ENCODE measurements around the gene LAPTM4A. TPM values are rescaled to one million over a fixed set of nuclear protein-coding genes. Genes with fewer than 3 reads are reported as not detected.

LAPTM4A gene
- total and polyA plus RNA-seq, 2 donors, result 47.6 to 168 TPM

DNA sequence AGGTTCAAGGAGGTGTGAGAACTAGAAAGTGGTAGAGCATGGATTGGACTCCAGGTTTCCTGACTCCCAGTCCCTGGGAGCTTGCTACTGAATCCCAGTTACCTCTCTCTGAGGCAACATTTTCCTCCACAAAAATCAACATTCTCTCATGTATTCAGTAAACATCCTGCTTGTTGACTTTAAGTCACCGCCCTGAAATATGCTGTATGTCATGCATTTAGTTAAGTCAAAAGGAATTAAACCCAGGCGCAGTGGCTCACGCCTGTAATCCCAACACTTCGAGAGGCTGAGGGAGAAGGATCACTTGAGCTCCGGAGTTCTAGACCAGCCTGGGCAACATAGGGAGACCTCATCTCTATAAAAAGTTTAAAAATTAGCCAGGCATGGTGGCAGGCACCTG lies 42.7 kb downstream of the LAPTM4A start:
- Histone ChIP-seq H3K27ac (ENCODE audit: low read depth in 1 of 2, low read length in 1 of 2) (no peak overlapping the region), H3K27me3 (ENCODE audit: control insufficient read depth in 2 of 2, insufficient read depth in 1 of 2, low read length in 1 of 2) (peaks cover 31 to 52% of the 10 kb centered on the region in 2 donors), H3K9me3 (ENCODE audit: control insufficient read depth in 2 of 2, insufficient read depth in 1 of 2, low read length in 1 of 2) (peaks cover 0 to 2% of the 10 kb centered on the region in 2 donors), H3K36me3 (ENCODE audit: control insufficient read depth in 2 of 2, insufficient read depth in 2 of 2, low read length in 1 of 2) (no peaks in the 10 kb centered on the region), H3K4me3 (ENCODE audit: low read length in 2 of 2) (no peak overlapping the region), H3K4me1 (ENCODE audit: control insufficient read depth in 2 of 2, insufficient read depth in 2 of 2, low read length in 2 of 2) (peaks cover 4 to 10% of the 10 kb centered on the region in 2 donors)
- WGBS, result 97% methylated on average over 5 of the region's 5 CpGs
- DNase-seq (ENCODE audit: low read depth in 6 of 9, low spot score in 9 of 9), result no peak

DNA sequence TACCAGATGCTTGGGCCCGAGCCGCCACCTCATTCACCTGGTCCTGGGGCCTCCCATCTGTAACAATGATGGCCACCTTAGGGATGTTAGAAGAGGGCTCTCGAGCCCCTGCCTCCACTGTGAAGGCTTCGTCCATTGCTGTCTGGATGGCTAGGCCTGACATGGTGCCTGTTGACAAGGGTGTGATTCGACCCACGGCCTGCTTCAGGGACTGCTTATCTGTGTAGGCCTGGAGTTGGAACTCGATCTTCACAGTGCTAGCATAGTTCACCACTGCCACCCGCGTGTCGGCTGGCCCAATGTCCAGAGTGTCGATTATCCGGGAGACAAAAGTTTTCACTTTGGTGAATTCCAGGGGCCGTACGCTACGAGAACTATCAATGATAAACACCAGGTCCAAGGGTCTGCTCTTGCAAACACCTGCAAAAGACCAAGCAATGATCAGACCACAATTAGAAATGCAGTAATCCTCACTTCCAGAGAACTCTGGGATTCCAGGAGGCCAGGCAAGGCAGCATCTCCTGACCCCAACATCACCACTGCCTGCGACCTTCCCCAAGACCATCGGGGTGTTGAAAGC lies 45.4 kb downstream of the LAPTM4A start:
- Histone ChIP-seq H3K27me3 (ENCODE audit: control insufficient read depth in 2 of 2, insufficient read depth in 1 of 2, low read length in 1 of 2) (peaks cover 8 to 25% of the 10 kb centered on the region in 2 donors), H3K27ac (ENCODE audit: low read depth in 1 of 2, low read length in 1 of 2) (no peak overlapping the region), H3K36me3 (ENCODE audit: control insufficient read depth in 2 of 2, insufficient read depth in 2 of 2, low read length in 1 of 2) (no peaks in the 10 kb centered on the region), H3K4me1 (ENCODE audit: control insufficient read depth in 2 of 2, insufficient read depth in 2 of 2, low read length in 2 of 2) (no peaks in the 10 kb centered on the region), H3K4me3 (ENCODE audit: low read length in 2 of 2) (no peak overlapping the region), H3K9me3 (ENCODE audit: control insufficient read depth in 2 of 2, insufficient read depth in 1 of 2, low read length in 1 of 2) (no peaks in the 10 kb centered on the region)
- no peak for DNase-seq (ENCODE audit: low read depth in 6 of 9, low spot score in 9 of 9)
- 97% methylated on average over 17 of the region's 17 CpGs for WGBS

DNA sequence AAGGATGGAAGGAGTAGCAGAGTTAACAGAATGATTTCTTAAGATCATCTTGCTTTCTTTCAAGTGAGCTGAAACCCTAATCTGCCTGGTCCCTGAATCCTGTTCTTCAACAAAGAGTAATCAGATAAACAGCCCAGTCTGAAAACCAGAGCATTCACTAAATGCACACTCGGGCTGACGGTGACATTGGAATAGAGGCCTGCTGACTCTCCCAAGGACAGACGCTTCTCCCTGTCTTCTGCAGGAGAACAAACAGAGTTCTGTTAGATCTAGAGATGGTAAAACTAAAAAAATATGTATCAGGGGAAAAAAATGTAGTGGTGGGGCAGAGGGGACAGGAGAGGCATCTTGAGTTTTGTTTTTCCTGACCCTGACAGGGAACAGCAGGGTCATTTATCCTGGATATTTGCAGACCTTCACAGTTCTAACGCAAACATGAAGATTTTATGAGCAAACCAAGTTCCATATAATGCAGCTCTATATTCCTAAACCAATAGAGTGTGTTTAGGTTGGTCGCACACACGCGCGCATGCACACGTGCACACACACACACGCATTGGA lies 46.3 kb downstream of the LAPTM4A start:
- Histone ChIP-seq H3K27me3 (ENCODE audit: control insufficient read depth in 2 of 2, insufficient read depth in 1 of 2, low read length in 1 of 2) (peaks cover 2 to 17% of the 10 kb centered on the region in 2 donors), H3K4me3 (ENCODE audit: low read length in 2 of 2) (no peak overlapping the region), H3K27ac (ENCODE audit: low read depth in 1 of 2, low read length in 1 of 2) (no peak overlapping the region), H3K4me1 (ENCODE audit: control insufficient read depth in 2 of 2, insufficient read depth in 2 of 2, low read length in 2 of 2) (no peaks in the 10 kb centered on the region), H3K36me3 (ENCODE audit: control insufficient read depth in 2 of 2, insufficient read depth in 2 of 2, low read length in 1 of 2) (no peaks in the 10 kb centered on the region), H3K9me3 (ENCODE audit: control insufficient read depth in 2 of 2, insufficient read depth in 1 of 2, low read length in 1 of 2) (no peaks in the 10 kb centered on the region)
- WGBS, result 97% methylated on average over 10 of the region's 10 CpGs
- DNase-seq (ENCODE audit: low read depth in 6 of 9, low spot score in 9 of 9), result no peak

DNA sequence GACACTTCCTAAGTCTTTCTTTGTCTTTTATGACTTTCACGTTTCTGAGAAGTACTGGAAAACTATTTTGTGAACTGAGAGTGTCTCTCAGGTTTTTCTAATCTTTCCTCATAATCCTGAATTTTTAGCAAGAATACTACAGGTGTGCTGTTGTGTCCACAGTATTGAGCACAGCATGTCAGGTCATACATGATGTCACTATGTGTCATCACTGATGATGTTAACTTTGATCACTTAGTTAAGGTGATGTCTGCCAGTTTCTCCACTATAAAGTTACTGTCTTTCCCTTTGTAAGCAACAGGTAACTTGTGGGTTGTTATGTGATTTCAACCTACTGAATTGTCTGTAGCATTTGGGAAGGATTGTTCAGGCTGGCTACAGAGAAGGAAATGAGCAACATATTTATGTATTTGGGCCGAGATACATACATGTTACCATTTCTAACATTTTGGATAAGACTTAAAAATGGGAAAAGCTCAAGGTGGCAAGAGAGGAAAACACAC lies 50.0 kb downstream of the LAPTM4A start:
- Histone ChIP-seq H3K4me3 (ENCODE audit: low read length in 2 of 2) (no peak overlapping the region), H3K36me3 (ENCODE audit: control insufficient read depth in 2 of 2, insufficient read depth in 2 of 2, low read length in 1 of 2) (no peaks in the 10 kb centered on the region), H3K27me3 (ENCODE audit: control insufficient read depth in 2 of 2, insufficient read depth in 1 of 2, low read length in 1 of 2) (peaks cover 0 to 8% of the 10 kb centered on the region in 2 donors), H3K27ac (ENCODE audit: low read depth in 1 of 2, low read length in 1 of 2) (no peak overlapping the region), H3K4me1 (ENCODE audit: control insufficient read depth in 2 of 2, insufficient read depth in 2 of 2, low read length in 2 of 2) (no peaks in the 10 kb centered on the region), H3K9me3 (ENCODE audit: control insufficient read depth in 2 of 2, insufficient read depth in 1 of 2, low read length in 1 of 2) (no peaks in the 10 kb centered on the region)
- 94% methylated on average over 2 of the region's 2 CpGs for WGBS
- no peak for DNase-seq (ENCODE audit: low read depth in 6 of 9, low spot score in 9 of 9)

DNA sequence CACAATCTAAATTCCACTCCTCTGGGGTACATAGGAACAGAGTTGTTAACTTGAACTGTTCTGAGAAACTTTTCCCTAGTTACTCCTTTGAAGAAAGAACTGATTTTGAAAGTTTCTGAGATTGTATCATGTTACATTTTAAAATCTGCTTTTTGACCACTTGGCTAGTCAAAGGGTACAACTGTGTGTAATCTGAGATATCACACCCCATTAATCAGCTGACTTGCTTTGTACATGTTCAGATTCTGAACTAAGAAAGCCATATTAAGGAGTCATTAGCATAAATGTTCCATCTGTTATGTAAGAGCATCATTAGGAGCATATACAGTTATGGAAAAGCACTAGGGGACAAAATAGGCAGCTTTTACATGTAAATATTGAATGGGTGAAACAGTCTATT lies 57.7 kb downstream of the LAPTM4A start:
- peaks cover 4 to 16% of the 10 kb centered on the region in 2 donors for H3K27me3 ChIP-seq (ENCODE audit: control insufficient read depth in 2 of 2, insufficient read depth in 1 of 2, low read length in 1 of 2)
- DNase-seq (ENCODE audit: low read depth in 6 of 9, low spot score in 9 of 9), result no peak
- H3K4me1 ChIP-seq (ENCODE audit: control insufficient read depth in 2 of 2, insufficient read depth in 2 of 2, low read length in 2 of 2), result peaks cover 9% of the 10 kb centered on the region in 2 donors
- H3K9me3 ChIP-seq (ENCODE audit: control insufficient read depth in 2 of 2, insufficient read depth in 1 of 2, low read length in 1 of 2), result no peaks in the 10 kb centered on the region
- H3K36me3 ChIP-seq (ENCODE audit: control insufficient read depth in 2 of 2, insufficient read depth in 2 of 2, low read length in 1 of 2), result no peaks in the 10 kb centered on the region
- no peak overlapping the region for H3K4me3 ChIP-seq (ENCODE audit: low read length in 2 of 2)
- no peak overlapping the region for H3K27ac ChIP-seq (ENCODE audit: low read depth in 1 of 2, low read length in 1 of 2)

DNA sequence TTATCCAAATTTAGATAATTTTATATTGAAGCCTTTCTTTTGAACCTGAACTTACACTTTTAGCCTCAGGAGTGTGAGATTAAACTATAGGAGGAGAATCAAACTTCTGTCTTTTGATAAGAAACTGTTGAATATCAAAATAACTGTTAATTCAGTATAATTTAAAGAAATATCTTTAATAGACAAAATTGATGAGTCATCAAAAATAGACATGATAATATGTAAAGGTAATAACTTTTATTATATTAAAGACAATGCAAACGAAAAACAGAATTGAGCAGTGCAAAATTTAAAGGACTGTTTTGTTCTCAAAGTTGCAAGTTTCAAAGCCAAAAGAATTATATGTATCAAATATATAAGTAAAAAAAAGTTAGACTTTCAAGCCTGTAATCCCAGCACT lies 59.5 kb downstream of the LAPTM4A start:
- Histone ChIP-seq H3K4me1 (ENCODE audit: control insufficient read depth in 2 of 2, insufficient read depth in 2 of 2, low read length in 2 of 2) (peaks cover 9% of the 10 kb centered on the region in 2 donors), H3K36me3 (ENCODE audit: control insufficient read depth in 2 of 2, insufficient read depth in 2 of 2, low read length in 1 of 2) (no peaks in the 10 kb centered on the region), H3K9me3 (ENCODE audit: control insufficient read depth in 2 of 2, insufficient read depth in 1 of 2, low read length in 1 of 2) (no peaks in the 10 kb centered on the region), H3K27me3 (ENCODE audit: control insufficient read depth in 2 of 2, insufficient read depth in 1 of 2, low read length in 1 of 2) (peaks cover 4 to 14% of the 10 kb centered on the region in 2 donors), H3K4me3 (ENCODE audit: low read length in 2 of 2) (no peak overlapping the region), H3K27ac (ENCODE audit: low read depth in 1 of 2, low read length in 1 of 2) (no peak overlapping the region)
- no peak for DNase-seq (ENCODE audit: low read depth in 6 of 9, low spot score in 9 of 9)
- 98% methylated on average over 1 of the region's 1 CpG for WGBS

DNA sequence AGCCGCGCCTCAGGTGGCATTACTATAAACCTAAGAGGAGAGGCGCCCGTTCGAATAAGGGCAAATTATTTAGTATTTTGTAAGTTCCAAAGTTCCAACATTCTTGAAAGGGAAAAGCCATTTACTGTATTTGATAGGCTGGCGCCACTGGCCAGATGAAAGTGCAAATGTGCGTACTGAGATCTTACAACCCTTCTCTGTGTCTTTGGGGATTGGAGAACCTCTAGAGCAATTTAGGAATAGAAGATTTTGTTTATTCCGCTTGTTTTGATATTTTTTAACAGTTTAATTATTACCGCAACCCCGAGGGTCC lies 61.1 kb downstream of the LAPTM4A start:
- no peak for DNase-seq (ENCODE audit: low read depth in 6 of 9, low spot score in 9 of 9)
- Histone ChIP-seq H3K27me3 (ENCODE audit: control insufficient read depth in 2 of 2, insufficient read depth in 1 of 2, low read length in 1 of 2) (peaks cover 4 to 14% of the 10 kb centered on the region in 2 donors), H3K4me3 (ENCODE audit: low read length in 2 of 2) (peak overlapping the region; percentile 77 to 88), H3K4me1 (ENCODE audit: control insufficient read depth in 2 of 2, insufficient read depth in 2 of 2, low read length in 2 of 2) (peaks cover 9% of the 10 kb centered on the region in 2 donors), H3K27ac (ENCODE audit: low read depth in 1 of 2, low read length in 1 of 2) (no peak overlapping the region), H3K36me3 (ENCODE audit: control insufficient read depth in 2 of 2, insufficient read depth in 2 of 2, low read length in 1 of 2) (no peaks in the 10 kb centered on the region), H3K9me3 (ENCODE audit: control insufficient read depth in 2 of 2, insufficient read depth in 1 of 2, low read length in 1 of 2) (no peaks in the 10 kb centered on the region)
- 32% methylated on average over 10 of the region's 10 CpGs for WGBS

DNA sequence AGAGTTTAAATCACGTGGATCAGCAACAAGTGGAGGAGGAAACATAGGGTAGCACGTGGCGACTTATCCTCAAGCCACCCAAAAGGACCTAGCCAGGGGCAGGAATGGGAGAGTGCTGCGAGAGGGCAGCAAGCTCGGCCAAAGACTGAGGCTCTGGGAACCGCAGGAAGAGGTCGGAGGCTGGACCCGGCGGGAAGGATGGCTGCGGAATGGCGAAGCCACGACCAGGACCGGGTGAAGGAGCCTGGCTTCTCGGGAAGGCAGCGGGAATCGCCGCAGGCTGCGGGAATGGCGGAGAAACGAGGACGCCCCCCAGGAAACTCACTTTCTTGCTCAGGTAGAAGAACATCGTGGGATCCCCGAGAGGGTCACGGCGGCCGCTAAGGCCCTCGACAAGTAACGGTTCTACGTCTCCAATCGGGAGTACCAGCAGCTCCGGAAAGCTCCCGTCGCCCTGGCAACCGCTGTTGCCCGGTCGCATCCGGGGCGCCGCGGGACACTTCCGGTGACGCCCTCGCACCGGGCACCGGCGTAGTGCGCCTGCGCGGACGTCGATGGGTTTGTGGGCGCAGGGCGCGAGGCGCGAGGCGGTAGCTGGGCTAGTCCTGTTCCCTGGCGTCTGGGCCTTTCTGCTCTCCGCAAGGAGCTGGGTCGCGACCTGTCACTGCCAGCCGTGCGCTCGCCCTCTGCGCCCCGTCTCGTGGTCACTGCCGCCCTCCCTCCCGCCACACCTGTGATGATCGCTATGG lies 61.6 kb downstream of the LAPTM4A start, which contains the start of gene WDR35:
Gene WDR35 (minus strand): TSS at position 439 of the 749 bp plus-strand sequence. CDS start 90 bp downstream, at position 349.
- H3K27ac ChIP-seq (ENCODE audit: low read depth in 1 of 2, low read length in 1 of 2), result no peak within 1 kb of the TSS
- WGBS, result 1% methylated on average over 70 of the region's 70 CpGs

DNA sequence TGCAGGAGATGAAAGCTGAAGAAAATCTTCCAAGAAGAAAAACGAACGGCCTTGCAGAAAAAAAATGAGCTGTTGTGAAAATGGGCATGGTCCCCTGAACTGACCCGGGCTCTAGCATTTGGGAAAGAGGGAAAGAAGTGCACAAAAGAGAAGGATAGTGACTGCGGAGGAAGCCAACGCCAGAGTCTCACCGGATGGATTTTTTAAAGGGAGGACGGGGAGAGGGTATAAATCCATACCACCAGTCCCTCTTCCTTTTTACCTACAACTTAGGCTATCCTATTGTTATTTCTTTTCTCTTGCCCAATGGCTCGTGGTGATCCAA lies 62.1 kb downstream of the LAPTM4A start:
- H3K4me3 ChIP-seq (ENCODE audit: low read length in 2 of 2), result peak overlapping the region; percentile 77 to 88
- H3K9me3 ChIP-seq (ENCODE audit: control insufficient read depth in 2 of 2, insufficient read depth in 1 of 2, low read length in 1 of 2), result no peaks in the 10 kb centered on the region
- peaks cover 4 to 14% of the 10 kb centered on the region in 2 donors for H3K27me3 ChIP-seq (ENCODE audit: control insufficient read depth in 2 of 2, insufficient read depth in 1 of 2, low read length in 1 of 2)
- no peak for DNase-seq (ENCODE audit: low read depth in 6 of 9, low spot score in 9 of 9)
- 15% methylated on average over 8 of the region's 8 CpGs for WGBS
- H3K4me1 ChIP-seq (ENCODE audit: control insufficient read depth in 2 of 2, insufficient read depth in 2 of 2, low read length in 2 of 2), result peaks cover 9% of the 10 kb centered on the region in 2 donors
- H3K36me3 ChIP-seq (ENCODE audit: control insufficient read depth in 2 of 2, insufficient read depth in 2 of 2, low read length in 1 of 2), result no peaks in the 10 kb centered on the region
- H3K27ac ChIP-seq (ENCODE audit: low read depth in 1 of 2, low read length in 1 of 2), result no peak overlapping the region

More for the DNA sequence above, 61.6 kb downstream of the LAPTM4A start, which contains the start of gene WDR35:
- no peaks in the 10 kb centered on the region for H3K9me3 ChIP-seq (ENCODE audit: control insufficient read depth in 2 of 2, insufficient read depth in 1 of 2, low read length in 1 of 2)
- H3K27me3 ChIP-seq (ENCODE audit: control insufficient read depth in 2 of 2, insufficient read depth in 1 of 2, low read length in 1 of 2), result peaks cover 4 to 14% of the 10 kb centered on the region in 2 donors
- peak within 1 kb of the TSS; percentile 77 to 88 for H3K4me3 ChIP-seq (ENCODE audit: low read length in 2 of 2)
- DNase-seq (ENCODE audit: low read depth in 6 of 9, low spot score in 9 of 9), result peak; percentile 60 to 92 (median 80)
- no peaks in the 10 kb centered on the region for H3K36me3 ChIP-seq (ENCODE audit: control insufficient read depth in 2 of 2, insufficient read depth in 2 of 2, low read length in 1 of 2)
- H3K4me1 ChIP-seq (ENCODE audit: control insufficient read depth in 2 of 2, insufficient read depth in 2 of 2, low read length in 2 of 2), result peaks cover 9% of the 10 kb centered on the region in 2 donors
